GM18517 (cell line): ENCODE results near the gene ARMC9.

ENCODE experiments used
- ATAC-seq: cut with Tn5 transposase; IDR thresholded peaks from one replicate; pipeline ENCODE4 v1.9.1; 2021; ENCODE audit warnings: mild to moderate bottlenecking, moderate library complexity; ENCODE audit not compliant: unreplicated experiment

Gene ARMC9

DNA sequence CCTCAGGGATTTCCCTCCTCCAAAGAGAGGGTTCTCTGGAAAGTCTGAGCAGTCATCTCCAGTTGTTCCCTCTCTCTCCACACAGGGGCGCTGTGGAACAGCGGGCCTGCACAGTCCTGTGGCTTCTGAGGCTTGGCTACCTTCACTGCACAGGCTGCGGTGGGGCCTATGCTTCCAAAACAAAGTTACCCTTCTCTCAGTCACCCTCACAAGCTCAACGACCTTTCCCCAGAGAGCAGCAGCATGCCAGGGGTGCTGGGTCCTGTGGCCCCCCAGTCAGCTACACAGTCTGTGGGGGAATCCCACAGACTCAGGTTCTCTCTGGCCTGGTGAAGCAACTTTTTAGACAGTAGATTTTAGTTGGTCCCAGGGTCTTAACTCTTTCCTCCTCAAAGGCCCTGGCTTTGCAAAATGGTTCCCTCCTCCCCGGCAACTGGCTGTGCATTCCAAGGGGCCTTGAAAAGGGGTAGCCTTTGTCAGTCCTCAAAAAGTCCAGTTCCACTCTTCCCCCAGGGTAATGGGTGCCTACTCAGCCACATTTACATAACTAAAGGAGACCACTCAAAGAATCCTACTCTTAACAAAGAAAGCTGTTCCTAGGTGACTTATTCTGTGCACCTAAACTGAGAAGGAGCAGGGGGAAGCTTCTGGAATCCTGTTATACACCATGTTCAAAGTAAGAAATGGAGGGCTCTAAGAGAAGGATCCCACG lies 212.0 kb downstream of the ARMC9 start:
- ATAC-seq, result no peak

DNA sequence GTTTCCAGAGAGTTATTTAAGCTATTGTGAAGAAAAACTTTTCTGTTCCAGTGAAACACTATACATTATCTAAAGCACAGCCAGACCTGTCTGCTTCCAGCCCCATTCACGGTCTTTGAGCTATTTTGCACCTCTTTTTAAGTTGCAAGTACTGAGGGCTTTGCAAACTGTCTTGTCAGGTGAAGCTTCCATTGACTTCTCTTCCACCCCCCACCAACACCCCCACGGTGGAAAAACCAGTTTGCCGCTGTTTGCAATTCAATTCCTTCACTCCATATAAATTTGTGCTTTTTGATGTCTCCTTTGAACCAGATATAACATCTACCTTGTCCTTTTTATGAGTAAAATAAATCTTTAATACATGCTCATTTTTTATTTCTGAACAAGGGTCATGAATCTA lies 212.8 kb downstream of the ARMC9 start:
- no peak for ATAC-seq

DNA sequence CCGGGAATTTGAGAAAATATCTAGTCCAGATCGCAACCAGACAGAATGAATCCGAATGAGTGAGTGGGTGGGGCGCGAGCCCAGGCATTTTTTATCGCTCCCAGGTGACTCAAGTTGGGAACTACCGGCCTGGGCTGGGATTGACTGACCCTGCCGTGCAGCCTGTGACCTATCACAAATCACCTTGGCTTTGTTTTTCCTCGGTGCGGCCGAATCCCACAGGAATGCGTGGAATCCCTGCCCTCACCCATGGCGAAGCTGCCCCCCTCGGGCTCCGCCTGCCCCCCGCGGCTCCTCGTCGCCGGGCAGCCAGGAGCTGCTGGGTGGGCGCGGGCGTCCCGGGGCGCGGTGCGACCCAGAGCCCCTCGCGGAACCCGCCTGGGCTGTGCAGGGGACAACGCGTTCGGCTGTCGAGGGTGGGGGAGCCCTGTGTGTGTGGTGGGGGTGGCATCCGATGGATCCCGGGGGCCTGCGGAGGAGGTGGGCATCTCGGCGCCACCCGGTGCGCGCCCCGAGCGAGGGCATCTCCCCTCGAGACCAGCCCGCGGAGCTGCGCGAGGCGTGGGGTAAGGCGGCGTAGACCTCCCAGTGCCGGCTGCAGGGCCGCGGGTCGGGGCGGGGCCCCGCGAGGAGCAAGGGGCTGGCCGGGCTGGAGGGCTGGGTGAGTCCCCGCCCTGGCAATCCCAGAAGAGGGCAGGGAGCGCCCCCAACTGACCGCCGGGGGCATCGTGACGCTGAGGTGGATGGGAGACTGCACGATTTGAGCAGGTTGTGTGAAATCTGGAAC lies 213.6 kb downstream of the ARMC9 start:
- ATAC-seq, result peak; percentile 91

GRCh38 chr2:231412618-231412963 lies 214.2 kb downstream of the ARMC9 start:
- no peak for ATAC-seq

GRCh38 chr2:231413456-231413855 lies 215.0 kb downstream of the ARMC9 start:
- ATAC-seq, result no peak

GRCh38 chr2:231413921-231414476 lies 215.6 kb downstream of the ARMC9 start:
- ATAC-seq, result no peak

- no peak for ATAC-seq
These were observed 216.6 kb downstream of the ARMC9 start for GRCh38 chr2:231415029-231415428.

DNA sequence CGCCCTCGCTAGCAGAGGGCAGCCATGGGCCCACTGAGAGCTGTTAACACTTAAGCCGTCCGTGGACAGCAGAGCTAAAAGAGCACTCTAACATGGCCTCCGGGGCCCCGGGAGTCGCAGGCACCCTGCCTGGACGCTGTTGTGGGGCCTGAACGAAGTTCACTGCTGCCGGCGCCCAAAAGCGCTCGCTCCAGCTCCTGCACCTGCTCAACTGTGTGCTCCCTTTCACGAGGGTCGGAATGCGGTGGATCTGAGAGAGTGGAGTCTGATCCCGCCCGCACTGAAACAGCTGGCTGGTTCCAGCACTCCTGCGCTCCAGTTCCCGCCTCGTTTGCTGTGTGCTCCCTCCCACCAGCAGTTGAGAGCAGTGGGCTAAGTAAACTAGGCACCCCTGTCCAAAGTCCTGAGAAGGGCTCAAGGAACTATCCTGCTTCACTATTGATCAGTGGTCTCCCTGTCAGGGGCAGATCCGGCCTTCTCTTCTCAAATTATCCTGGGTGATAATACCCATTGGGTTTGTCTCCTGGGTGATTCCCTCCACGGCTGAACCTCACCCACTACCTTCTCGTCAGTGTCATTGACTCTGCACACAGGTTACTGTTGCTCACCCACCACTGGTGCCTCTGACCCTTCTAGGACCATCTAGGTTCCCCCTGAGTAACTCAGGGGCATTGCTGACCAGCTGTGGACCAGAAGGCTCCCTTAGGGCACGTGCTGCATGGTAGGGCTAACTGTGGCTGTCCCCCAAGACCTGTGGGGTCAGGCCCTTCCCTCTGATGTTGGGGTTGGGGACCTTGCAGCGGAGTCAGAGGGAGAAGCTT lies 220.6 kb downstream of the ARMC9 start:
- ATAC-seq, result no peak

DNA sequence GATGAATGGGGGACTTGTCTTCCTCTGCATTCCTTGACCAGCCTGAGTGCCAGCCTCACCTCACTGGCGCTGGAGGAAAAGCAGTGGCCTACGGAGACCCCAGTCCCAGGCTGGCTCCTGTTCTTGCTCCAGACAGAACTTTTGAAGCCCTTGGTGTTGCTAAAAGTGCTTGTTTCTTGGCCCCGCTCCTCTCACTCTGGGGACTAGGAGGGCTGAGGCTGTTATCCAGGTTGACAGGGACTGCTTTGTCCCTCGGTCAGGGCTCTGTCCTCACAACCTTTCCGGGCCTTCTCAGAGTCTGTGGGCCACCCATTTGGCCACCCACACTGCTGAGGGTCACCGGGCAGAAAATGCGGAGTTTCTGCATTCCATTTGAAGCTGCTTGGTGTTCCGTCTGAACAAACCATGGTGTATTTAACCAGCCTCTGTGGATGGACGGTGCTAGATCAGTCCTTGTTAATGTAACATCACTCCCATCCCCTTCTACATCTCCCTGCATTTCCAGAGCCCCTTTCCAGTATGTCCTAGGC lies 222.7 kb downstream of the ARMC9 start:
- ATAC-seq, result no peak

- ATAC-seq, result no peak
These were observed 223.6 kb downstream of the ARMC9 start for GRCh38 chr2:231422056-231422455.

DNA sequence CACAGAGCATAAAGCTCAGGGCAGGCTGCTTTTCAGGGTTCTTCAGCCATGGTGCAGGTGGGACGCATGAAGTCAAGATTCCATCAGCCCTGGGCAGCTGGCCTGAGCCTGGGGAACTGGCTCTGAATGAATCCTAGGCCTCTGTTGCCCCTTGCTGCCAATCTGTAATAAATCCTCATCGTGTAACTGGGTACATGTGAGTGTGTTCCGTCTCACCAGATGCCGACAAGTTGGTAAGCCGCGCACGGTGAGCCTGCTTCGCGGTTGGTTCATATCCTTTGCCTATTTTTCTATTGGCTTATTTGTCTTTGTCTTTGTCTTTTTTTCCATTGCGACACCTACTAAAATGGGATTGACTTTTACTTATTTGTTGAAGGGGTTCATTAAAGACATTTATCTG lies 224.7 kb downstream of the ARMC9 start:
- no peak for ATAC-seq
